HL-60 (cell line): ENCODE results near the gene DHX30.
"Not testable (repeated sequence)": the region's sequence is repeated elsewhere in the genome, so short reads cannot be mapped to it uniquely, and the experiment has no call there.

Experiments
- DNase-seq, 2 experiments: peaks; one replicate each; pipeline ENCODE4 v3.0.0-alpha.2; 2010 to 2020; ENCODE audit warnings: low read depth in 1 of 2, low spot score in 1 of 2
- H3K27ac ChIP-seq: fragments of 250-450 bp; sonication (Bioruptor Pico); replicated peaks from 2 replicates; pipeline ENCODE4 v1.5.1; 2020; ENCODE audit warnings: mild to moderate bottlenecking, moderate library complexity
- H3K27me3 ChIP-seq: fragments of 250-450 bp; sonication (Bioruptor Pico); 2 replicates; pipeline ENCODE4 v1.5.1; 2021; ENCODE audit warnings: mild to moderate bottlenecking, moderate library complexity; ENCODE audit not compliant: insufficient read depth, poor library complexity, severe bottlenecking
- H3K4me3 ChIP-seq: replicated peaks from 2 replicates; pipeline ENCODE4 v1.5.1; 2011; ENCODE audit warnings: mild to moderate bottlenecking, control low read depth, low read length; ENCODE audit not compliant: insufficient read depth
- CTCF ChIP-seq: IDR thresholded peaks from one replicate; pipeline ENCODE4 v1.5.1; 2011; ENCODE audit warnings: low read length, control low read depth, inconsistent platforms; ENCODE audit not compliant: insufficient read depth
- GABPA ChIP-seq: IDR thresholded peaks from 2 replicates; pipeline ENCODE4 v1.6.1; 2012; ENCODE audit warnings: low read depth
- POLR2AphosphoS5 ChIP-seq: IDR thresholded peaks from 2 replicates; pipeline ENCODE4 v1.6.1; 2012; ENCODE audit warnings: low read depth
- REST ChIP-seq: IDR thresholded peaks from 2 replicates; pipeline ENCODE4 v1.6.1; 2012; ENCODE audit warnings: low read depth; ENCODE audit not compliant: insufficient replicate concordance
- SPI1 ChIP-seq: IDR thresholded peaks from 2 replicates; pipeline ENCODE4 v1.6.1; 2012; ENCODE audit warnings: low read depth, mild to moderate bottlenecking, borderline replicate concordance

The DHX30 gene

GRCh38 chr3:47829482-47829881 lies 26.5 kb downstream of the DHX30 start:
- H3K4me3 ChIP-seq, H3K27ac ChIP-seq, H3K27me3 ChIP-seq: not testable (repeated sequence)
- DNase-seq, result peak in 1 of 2 experiments; percentile 59
- peak; percentile 61; the same call in 1 of the 2 replicates for TF ChIP-seq SPI1

- H3K27ac ChIP-seq, result no peak overlapping the region
- DNase-seq, result no peak
- no peaks in the 10 kb centered on the region for H3K27me3 ChIP-seq
- no peak for TF ChIP-seq REST
- peak; percentile 7 for TF ChIP-seq POLR2AphosphoS5
- H3K4me3 ChIP-seq, result no peak overlapping the region
Observed at GRCh38 chr3:47836986-47837385, 34.0 kb downstream of the DHX30 start.

- no peak for DNase-seq
- H3K4me3 ChIP-seq, result no peak overlapping the region
- TF ChIP-seq CTCF (no peak), SPI1 (no peak), GABPA (no peak), REST (no peak), POLR2AphosphoS5 (no peak)
Observed at GRCh38 chr3:47838503-47838902, 35.6 kb downstream of the DHX30 start.

GRCh38 chr3:47841786-47842349 lies 38.9 kb downstream of the DHX30 start:
- TF ChIP-seq POLR2AphosphoS5, result no peak
- no peak for TF ChIP-seq REST
- no peak for TF ChIP-seq CTCF
- TF ChIP-seq SPI1, result no peak
- TF ChIP-seq GABPA, result no peak
- no peak for DNase-seq
- Histone ChIP-seq H3K27me3 (no peaks in the 10 kb centered on the region), H3K27ac (no peak overlapping the region), H3K4me3 (no peak overlapping the region)

More at GRCh38 chr3:47838503-47838902, 35.6 kb downstream of the DHX30 start:
- no peaks in the 10 kb centered on the region for H3K27me3 ChIP-seq
- no peak overlapping the region for H3K27ac ChIP-seq
